Heart left ventricle (tissue), 13 donors: ENCODE measurements around the gene PSKH1.

Experiments
- CTCF ChIP-seq, 12 donors: fragments of 200-600 bp; sonication (generic) in 4 of 12; IDR thresholded peaks; one replicate each; pipeline versions ENCODE4 v1.5.0 to v1.8.0; 2018 to 2022; ENCODE audit warnings: antibody characterized with exemption in 12 of 12, mild to moderate bottlenecking in 5 of 12
- POLR2A ChIP-seq, 2 donors: fragments of 450-650 bp; IDR thresholded peaks; one replicate each; pipeline ENCODE4 v1.6.1; 2017; ENCODE audit warnings: antibody characterized with exemption in 2 of 2, mild to moderate bottlenecking in 2 of 2, moderate library complexity in 2 of 2
- donor health status: ischemic (EF 13 %, LVEDD 7.1; RV severe dilation, severe dysfunction).
- donor health status: DM: no; HTN: yes; CAD: no.
- donor health status: DM: no; HTN: no; CAD: no.
- donor health status: ischemic (EF 25% LVEDD 6.9; RV normal size, moderate dysfunction).
- donor health status: ischemic (EF 25% LVEDD 5.7; RV mildly dilated, moderate dysfunction).
- donor health status: ischemic (EF 35%, LVEDD 5.7; RV mildly dilated, moderate dysfunction).
- donor health status: nonischemic (EF 11% LVEDD 7.7; RV severe dilation, severe dysfunction).
- donor health status: DM: yes; HTN: yes; CAD: no.
- donor health status: PGD.
- donor health status: ischemic (EF 29% LVEDD 5.4; RV normal size, mild dysfunction).
- donor health status: nonischemic (EF 23%, LVEDD 6.1; RV moderate dilation, normal function).

GRCh38 chr16:67877064-67877463, 16.0 kb upstream of the PSKH1 start:
- TF ChIP-seq CTCF (IDR thresholded peaks at IDR 0.05) (no peak), POLR2A (IDR thresholded peaks at IDR 0.05) (no peak)
